LNCAP (cell line): Measurements from ENCODE around the gene TUBG1.

Experiments used
- TF ChIP-seq, protein P1 (sequence below): fragments of 450-650 bp; IDR thresholded peaks from 2 replicates; pipeline ENCODE4 v1.5.1; 2017; ENCODE audit warnings: mild to moderate bottlenecking

The TUBG1 gene

GRCh38 chr17:42564815-42565522 lies 44.5 kb upstream of the TUBG1 start:
- TF ChIP-seq, protein P1, sequence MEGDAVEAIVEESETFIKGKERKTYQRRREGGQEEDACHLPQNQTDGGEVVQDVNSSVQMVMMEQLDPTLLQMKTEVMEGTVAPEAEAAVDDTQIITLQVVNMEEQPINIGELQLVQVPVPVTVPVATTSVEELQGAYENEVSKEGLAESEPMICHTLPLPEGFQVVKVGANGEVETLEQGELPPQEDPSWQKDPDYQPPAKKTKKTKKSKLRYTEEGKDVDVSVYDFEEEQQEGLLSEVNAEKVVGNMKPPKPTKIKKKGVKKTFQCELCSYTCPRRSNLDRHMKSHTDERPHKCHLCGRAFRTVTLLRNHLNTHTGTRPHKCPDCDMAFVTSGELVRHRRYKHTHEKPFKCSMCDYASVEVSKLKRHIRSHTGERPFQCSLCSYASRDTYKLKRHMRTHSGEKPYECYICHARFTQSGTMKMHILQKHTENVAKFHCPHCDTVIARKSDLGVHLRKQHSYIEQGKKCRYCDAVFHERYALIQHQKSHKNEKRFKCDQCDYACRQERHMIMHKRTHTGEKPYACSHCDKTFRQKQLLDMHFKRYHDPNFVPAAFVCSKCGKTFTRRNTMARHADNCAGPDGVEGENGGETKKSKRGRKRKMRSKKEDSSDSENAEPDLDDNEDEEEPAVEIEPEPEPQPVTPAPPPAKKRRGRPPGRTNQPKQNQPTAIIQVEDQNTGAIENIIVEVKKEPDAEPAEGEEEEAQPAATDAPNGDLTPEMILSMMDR = no peak

DNA sequence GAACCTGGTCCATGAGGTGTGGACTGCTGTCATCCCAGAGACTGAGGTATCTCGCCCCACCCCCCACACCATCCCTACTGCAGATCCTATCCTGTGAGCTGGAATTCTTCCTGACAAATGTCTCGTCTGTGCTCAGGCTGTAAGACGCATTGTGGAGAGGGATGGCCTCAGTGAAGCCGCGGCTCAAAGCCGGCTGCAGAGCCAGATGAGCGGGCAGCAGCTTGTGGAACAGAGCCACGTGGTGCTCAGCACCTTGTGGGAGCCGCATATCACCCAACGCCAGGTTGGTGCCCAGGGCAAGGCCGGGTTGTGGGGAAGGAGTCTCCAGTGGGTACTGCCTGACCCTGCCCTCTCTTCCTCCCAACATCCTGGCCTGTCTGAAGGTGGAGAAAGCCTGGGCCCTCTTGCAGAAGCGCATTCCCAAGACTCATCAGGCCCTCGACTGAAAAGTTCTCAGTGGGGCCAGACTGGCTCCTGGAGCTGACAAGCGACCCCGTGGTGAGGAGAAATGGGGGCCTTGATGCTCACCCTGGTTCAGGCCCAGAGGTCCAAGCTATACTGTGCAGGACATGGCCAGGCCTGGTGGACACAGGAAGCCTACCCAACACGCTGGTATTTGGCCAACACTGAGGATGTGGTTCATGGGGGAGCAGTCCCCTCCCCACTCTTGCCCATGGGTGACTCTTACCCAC lies 43.8 kb upstream of the TUBG1 start:
- TF ChIP-seq, protein P1 = no peak

GRCh38 chr17:42566215-42566882 lies 43.1 kb upstream of the TUBG1 start:
- TF ChIP-seq, protein P1 = no peak

- TF ChIP-seq, protein P1 = no peak
These were observed 42.5 kb upstream of the TUBG1 start, which contains the start of gene MLX for GRCh38 chr17:42566883-42567573. Gene MLX, plus strand, starts transcription at chr17:42567100. Its CDS starts 25 bp downstream, at chr17:42567125.

DNA sequence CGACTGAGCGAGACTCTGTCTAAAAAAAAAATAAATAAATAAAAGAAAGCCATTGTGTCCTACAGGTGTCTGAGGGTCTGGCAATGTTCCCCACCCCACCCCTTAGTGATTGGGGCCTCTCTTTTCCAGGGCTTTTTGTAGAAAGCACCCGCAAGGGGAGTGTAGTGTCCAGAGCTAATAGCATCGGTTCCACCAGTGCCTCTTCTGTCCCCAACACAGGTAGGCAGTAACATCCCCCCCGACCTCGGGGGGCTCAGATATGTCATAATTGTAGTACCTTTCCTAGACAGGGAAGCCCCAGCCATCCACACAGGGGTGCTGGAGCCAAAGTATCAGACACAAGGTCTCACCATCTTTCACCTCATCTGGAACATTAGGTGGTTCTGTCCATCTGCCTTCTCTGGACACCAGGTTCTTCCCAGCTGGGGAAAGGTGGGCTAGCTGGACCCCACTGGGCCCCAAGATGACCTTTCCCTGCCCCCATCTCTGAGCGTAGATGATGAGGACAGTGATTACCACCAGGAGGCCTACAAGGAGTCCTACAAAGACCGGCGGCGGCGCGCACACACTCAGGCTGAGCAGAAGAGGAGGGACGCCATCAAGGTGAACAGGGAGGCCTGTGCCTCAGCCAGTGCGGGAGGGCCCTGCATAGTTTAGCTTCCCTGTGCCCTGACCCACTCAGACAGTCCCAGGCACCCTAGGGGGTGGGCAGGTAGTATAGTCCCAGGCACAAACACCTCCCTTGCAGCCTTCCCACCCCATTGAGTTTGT lies 41.0 kb upstream of the TUBG1 start:
- TF ChIP-seq, protein P1 = no peak

GRCh38 chr17:42571435-42572225 lies 37.9 kb upstream of the TUBG1 start:
- TF ChIP-seq, protein P1 = no peak
